Hematopoietic multipotent progenitor cell (in vitro differentiated cells): ENCODE data around the gene LAMC2. TPM values are rescaled to one million over a fixed set of nuclear protein-coding genes. Genes with fewer than 3 reads are reported as not detected.
"Not testable (repeated sequence)": the region's sequence is repeated elsewhere in the genome, so short reads cannot be mapped to it uniquely, and the experiment has no call there.

Experiments
- DNase-seq, 3 donors: peaks; one replicate each; pipeline ENCODE4 v3.0.0-alpha.2; 2011 to 2015; ENCODE audit warnings: low read depth in 2 of 3, low spot score in 2 of 3
- total RNA-seq: library from RNA; depleted of rRNA; stranded (reverse); fragments of >200 nt; gene quantifications from one replicate; pipeline ENCODE4 v1.2.3, GENCODE V29; 2012

LAMC2 gene
- total RNA-seq, result under 0.01 TPM

DNA sequence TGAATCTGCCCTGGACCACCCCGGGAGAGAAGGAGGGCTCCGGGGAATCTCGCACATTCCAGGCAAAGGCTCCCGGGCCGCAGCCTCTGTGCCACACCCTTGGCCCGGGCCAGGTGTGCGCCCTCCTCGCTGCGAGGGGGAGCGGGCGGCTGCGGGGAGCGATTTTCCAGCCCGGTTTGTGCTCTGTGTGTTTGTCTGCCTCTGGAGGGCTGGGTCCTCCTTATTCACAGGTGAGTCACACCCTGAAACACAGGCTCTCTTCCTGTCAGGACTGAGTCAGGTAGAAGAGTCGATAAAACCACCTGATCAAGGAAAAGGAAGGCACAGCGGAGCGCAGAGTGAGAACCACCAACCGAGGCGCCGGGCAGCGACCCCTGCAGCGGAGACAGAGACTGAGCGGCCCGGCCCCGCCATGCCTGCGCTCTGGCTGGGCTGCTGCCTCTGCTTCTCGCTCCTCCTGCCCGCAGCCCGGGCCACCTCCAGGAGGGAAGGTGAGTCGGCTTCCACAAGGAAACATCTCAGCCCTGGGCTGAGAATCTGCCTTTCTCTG lies at the start of gene LAMC2:
Gene LAMC2 (plus strand): TSS at position 324 of the 550 bp plus-strand sequence. CDS start 89 bp downstream, at position 413.
- DNase-seq, result peak in 2 of 3 donors; percentile 48 to 50

DNA sequence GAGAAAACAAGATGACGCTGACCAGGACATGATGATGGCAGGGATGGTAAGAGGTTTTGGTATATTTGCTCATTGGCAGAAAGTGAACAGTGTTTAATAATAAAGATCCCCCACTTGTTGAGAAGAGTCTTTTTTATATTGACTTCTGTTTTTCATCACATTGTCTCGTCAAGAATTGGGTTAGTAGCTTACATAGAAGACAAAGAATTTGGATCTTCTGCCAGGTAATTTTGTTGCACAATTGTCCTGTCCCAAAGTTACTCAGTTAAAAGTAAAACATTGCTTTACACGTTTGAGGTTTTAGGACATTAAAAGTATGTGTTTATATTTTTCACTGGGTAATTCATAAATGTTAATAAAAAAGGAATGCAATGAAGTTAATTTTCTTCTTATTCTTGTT lies 48.3 kb upstream of the LAMC2 start:
- no peak for DNase-seq

DNA sequence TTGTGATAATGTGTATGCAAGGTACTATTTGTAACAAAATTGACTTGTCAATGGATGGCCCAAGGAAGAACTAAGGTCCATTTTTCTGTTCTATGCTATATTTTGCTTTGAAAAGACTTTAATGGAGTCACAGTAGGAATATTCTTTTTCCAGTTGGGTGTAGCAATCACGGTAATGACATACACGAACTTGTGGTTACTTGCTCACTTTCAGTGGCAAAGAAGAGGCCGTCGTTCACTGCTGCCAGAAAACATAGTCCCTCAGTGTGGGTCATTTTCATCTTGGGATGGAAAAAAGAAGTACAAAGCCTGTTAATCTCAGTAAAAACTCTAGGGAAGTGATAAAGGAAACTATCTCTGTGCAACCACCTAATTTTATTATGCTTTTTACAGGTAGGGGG lies 47.8 kb upstream of the LAMC2 start:
- DNase-seq, result no peak

DNA sequence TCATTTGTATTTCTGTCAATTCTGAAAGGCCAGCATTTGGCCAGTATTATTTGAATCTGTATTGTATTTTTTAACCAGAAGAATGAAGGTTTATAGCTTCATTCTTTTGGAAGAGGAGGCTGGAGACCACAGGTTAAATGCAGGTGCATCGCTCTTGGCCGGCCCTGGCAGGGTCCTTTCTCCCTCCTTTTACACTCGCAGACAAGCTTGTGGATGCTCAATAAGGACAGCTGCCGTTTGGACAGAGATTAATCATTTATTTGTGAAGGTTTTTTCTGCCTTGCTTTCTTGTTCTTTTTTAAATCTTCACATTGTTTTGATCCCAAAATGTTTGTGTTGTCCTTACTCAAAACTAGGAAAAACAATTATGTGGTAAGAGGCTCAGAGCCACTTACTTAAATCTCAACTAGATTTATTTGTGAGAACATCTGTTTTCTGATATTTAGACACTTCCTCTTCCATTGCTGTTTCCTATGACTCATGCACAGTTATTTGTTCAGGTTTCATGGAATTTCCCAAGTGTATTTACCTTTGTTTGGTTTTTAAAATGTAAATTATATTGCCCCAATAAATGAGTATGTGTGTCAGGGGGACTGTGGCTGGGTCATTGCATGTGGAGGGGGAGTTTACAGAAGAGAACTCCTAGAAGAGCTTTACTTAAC lies 46.7 kb upstream of the LAMC2 start:
- peak in 1 of 3 donors; percentile 7 for DNase-seq

DNA sequence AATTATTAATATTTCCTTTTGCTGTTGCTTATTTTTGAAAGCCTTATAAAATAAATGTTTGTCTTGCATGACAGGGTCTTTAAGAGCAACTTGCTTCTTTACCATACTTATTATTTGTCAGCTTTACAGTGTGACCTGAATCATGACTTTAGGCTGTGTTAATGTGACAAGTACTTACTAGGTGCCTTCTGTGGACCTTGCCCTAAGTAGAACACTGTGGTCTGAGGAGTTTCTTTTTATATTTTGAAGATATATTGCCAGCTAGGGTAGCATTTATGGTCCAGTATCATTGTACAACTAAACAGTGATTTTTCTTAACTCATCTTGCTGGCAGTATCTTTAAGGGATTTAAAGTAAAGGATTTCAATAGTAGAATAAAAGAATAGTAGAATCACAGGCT lies 45.4 kb upstream of the LAMC2 start:
- no peak for DNase-seq

DNA sequence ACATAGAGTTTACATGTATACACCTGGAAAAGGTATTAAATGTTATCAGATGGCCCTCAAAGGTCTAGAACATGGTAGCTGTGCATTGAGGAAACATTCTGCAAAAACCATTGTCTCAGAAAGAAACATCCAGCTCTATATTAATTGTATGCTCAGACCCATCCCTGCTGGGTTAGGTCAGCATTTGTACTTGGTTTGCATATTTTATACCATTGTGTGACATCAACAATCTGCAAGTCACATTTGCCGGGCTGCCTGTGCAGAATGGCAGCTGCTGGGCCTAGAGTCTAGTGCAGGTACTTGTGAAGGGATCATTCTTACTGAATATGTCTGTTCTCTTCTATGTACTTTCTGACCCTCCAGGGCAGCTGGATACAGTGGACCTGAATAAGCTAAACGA lies 43.9 kb upstream of the LAMC2 start:
- DNase-seq, result no peak

DNA sequence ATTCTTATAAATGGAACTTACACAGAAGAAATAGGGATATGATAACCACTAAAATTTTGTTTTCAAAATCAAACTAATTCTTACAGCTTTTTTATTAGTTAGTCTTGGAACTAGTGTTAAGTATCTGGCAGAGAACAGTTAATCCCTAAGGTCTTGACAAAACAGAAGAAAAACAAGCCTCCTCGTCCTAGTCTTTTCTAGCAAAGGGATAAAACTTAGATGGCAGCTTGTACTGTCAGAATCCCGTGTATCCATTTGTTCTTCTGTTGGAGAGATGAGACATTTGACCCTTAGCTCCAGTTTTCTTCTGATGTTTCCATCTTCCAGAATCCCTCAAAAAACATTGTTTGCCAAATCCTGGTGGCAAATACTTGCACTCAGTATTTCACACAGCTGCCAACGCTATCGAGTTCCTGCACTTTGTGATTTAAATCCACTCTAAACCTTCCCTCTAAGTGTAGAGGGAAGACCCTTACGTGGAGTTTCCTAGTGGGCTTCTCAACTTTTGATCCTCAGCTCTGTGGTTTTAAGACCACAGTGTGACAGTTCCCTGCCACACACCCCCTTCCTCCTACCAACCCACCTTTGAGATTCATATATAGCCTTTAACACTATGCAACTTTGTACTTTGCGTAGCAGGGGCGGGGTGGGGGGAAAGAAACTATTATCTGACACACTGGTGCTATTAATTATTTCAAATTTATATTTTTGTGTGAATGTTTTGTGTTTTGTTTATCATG lies 42.3 kb upstream of the LAMC2 start:
- DNase-seq, result no peak

DNA sequence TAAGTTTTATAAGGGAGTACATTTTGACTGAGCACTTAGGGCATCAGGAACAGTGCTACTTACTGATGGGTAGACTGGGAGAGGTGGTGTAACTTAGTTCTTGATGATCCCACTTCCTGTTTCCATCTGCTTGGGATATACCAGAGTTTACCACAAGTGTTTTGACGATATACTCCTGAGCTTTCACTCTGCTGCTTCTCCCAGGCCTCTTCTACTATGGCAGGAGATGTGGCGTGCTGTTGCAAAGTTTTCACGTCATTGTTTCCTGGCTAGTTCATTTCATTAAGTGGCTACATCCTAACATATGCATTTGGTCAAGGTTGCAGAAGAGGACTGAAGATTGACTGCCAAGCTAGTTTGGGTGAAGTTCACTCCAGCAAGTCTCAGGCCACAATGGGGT lies 41.3 kb upstream of the LAMC2 start:
- DNase-seq, result no peak

DNA sequence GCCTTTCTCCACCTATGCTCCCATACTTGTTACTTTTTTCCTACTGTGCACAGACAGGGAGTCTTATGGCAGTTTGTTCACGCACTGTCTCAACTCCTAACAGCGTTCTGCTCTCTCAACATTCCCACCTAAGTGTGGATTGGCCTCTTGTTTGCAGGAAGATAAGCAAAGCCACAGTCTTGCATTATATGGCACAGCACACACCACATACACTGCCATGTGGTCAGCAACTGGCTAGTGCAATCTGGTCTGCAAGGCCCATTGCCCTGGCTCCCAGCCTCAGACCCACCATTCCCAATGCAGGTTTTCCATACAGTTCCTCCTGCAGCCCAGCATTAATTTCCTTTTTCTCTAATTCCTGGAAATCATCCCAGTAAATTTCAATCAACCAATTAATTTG lies 38.3 kb upstream of the LAMC2 start:
- no peak for DNase-seq

DNA sequence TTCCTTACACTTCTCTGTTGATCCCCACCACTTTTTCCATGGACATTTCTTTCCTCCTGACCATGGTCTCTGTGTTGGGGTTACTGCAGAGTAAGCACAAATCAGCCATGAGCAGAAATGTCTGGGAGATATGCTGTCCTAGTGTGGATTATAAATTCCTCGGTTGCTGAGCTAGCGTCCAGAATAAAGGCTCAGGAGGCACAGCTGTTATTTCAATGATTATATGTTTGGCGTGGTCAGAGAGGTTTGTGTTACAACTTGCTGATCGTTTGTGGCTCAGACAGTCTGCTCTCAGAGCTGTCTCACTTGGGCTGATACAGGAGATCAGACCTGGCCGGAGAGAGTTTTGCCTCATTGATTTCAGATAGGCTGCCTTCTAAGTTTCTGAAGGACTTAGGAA lies 37.5 kb upstream of the LAMC2 start:
- no peak for DNase-seq

DNA sequence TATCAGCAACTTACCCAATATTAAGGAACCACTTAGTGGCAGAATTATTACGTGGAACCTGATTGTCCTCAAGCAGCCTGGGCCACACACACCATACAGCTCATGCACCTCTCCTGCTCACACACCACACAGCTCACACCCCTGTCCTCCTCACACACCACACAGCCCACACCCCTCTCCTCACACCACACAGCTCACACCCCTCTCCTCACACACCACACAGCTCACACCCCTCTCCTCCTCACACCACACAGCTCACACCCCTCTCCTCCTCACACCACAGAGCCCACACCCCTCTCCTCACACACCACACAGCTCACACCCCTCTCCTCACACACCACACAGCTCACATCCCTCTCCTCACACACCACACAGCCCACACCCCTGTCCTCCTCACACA lies 36.8 kb upstream of the LAMC2 start:
- no peak for DNase-seq

DNA sequence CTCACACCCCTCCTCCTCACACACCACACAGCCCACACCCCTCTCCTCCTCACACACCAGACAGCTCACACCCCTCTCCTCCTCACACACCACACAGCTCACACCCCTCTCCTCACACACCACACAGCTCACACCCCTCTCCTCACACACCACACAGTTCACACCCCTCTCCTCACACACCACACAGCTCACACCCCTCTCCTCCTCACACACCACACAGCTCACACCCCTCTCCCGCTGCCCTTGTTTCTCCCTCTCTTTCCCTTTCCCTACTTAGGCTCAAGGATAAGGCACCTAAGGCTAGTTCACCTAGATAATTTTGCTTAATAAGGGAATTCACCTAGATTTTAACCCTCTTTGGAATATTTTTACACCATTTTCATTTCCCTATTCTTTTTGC lies 36.0 kb upstream of the LAMC2 start:
- DNase-seq, result not testable (repeated sequence)

DNA sequence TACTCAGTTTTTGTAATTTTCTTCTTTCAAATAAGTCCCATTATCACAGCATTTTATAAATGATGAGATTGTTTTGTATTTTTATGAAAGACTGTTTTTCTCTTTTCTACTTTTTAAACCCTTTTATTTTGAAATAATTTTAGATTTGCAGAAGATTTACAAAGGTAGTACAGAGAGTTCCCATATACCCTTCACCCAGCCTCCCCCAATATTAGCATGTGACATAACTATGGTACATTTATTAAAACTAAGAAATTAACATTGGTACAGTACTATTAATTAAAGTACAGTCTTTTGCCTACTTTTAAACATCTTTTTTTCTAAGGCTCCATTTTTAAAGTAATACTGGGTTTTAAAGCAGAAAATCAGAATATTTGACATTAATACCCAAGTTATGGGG lies 35.6 kb upstream of the LAMC2 start:
- no peak for DNase-seq

DNA sequence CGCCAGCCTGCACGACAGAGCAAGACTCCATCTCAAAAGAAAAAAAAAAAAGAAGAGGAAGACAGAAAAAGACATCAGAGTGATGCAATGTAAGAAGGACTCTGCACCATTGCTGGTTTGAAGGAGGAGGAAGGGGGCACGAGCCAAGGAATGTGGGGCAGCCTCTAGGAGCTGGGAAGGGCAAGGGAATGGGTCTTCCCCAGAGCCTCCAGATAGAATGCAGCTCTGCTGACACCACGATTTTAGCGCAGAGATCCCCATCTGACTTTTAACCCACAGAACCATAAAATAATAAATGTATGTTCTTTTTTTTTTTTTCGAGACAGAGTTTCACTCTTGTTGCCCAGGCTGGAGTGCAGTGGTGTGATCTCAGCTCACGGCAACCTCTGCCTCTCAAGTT lies 33.9 kb upstream of the LAMC2 start:
- no peak for DNase-seq

DNA sequence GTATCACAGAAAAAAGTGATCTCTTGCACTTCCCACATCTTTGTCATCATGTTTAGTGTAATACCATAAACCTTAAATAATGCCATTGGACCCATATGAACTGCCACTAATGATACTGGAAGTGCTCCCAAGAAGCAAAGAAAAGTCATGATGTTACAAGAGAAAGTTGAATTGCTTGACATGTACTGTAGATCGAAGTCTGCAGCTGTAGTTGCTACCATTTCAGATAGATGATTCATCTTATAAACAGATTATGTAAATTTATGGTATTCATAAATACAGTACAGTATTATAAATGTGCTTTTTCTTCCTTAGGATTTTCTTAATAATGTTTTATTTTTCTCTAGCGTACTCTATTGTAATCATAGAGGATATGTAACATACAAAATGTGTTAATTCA lies 30.1 kb upstream of the LAMC2 start:
- no peak for DNase-seq

DNA sequence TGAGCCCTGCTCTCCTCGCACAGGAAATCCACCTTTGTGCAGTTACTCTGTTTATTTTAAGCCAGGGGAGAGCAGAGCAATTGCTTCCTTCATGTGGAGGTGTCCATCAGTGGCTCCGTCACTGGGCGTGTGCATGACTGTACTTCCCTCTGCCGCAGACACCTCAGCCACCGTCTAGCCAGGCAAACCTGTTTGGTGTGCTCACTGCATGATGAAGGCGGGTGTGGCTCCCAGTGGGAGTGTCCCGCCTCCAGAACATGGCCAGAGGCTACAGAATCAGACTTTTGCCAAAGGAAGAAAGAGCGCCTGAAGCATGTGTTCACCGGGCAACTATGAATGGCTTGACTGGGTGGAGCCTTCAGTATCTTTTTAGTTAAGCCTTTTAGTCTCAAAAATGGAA lies 26.1 kb upstream of the LAMC2 start:
- no peak for DNase-seq

DNA sequence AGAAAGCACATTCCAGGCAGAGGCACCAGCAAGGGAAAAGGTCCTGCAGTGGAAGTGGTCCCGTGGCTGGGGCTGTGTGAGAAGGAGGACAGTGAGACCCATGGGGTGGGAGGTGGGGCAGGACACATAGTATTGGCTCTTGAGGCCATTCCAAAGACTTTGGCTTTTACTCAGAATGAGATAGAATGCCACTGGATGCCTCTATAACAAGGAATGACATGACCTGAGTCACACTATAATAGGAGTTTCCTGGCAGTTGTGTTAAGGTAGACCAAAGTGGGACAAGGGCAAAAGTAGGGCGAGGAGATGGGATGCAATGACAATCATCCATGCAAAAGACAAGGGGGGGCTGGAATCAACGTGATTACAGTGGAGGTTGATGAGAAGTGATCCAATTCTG lies 24.7 kb upstream of the LAMC2 start:
- DNase-seq, result no peak

DNA sequence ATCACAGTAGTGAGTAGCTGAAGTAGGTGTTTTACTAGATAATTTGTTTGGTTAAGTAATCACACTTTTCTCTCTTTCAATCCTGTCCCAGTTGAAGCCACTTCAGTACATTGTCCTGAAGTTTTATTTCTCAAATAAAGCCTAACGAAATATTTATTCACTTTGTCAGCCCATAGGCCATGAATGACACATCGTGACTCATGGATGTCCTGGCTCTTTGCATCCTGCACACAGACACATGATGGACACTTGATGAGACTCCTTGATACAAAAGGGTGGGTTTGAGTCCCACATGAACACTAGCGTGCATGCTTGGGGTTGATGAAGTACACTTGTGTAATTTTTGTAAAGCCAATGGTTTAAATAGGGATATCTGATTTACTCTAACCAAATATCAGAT lies 22.7 kb upstream of the LAMC2 start:
- DNase-seq, result no peak

DNA sequence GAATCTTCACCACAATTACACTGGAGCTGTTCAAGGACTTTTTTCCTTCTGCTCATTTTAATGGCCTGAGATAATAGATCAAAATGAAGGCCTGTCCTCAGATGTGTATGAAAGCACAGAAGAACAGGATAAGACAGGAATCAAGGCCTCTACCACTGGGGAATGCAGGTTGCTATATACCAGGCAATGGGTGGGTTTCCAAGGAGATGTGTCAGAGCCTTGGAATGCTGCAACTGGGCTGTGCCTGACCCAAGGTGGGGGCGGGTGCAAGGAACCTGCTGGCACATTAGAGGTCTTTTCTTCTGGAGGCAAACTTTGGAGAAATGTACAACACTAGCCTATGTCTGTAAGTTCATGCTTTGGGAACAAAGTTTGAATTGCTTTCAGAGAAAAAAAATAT lies 21.7 kb upstream of the LAMC2 start:
- DNase-seq, result no peak

DNA sequence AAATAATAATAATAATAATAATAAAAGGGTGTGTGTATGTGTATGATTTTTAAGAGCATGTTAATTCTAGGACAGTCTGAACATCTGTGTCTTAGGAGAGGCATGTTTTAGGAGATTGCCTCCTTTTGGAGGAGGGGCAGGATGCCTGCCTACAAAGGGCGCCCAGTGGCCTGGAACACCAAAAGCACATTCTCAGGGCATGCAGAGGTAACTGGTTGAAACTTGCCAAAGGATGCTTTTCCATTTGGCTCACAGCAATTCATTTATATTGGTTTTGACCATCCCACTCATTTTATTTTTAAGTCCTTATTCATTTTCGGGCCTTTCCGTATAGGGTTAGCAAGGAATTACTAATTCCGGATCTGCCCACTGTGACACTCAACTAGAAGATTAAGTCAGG lies 21.1 kb upstream of the LAMC2 start:
- DNase-seq, result no peak

DNA sequence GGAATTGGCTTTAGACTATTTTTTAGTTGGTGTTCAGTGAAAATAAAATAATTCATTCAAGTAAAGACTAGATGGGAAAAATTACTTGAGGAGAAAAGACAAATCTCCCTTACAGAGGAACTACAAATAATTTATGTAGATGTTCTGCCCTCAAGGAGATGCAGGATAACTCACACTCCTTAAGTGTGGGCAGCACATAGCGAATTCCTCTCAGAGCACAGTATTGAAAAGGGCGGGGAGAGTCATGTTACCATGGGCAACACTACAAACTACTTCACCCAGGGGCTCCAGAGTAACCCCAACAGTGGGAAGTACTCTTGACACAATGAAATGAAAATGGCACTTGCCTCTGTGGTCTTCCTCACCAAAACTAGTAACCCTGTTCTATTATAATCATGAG lies 20.6 kb upstream of the LAMC2 start:
- no peak for DNase-seq

DNA sequence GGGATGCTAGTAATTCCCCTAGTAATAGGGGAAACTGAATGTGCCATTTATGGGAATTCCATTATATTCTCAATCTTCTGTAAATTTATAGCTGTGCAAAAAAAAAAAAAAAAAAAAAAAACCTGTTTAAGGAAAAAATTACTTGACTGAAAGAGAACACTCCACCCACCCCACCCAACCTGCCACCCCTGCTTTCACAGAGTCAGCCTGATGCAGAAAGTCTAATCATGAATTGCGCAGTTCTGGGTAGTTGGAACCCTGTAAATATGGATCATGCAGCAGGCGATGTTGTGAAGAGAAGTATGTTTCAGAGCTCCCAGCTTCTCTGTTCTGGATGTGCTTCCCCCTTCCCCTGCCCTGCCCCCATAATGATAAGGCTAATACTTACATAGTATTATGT lies 19.6 kb upstream of the LAMC2 start:
- DNase-seq, result no peak
